HG03378 (cell line): Measurements from ENCODE around the gene CDCA3.

ENCODE experiments used
- ATAC-seq: cut with Tn5 transposase; IDR thresholded peaks from one replicate; pipeline ENCODE4 v1.9.1; 2021; ENCODE audit warnings: mild to moderate bottlenecking, moderate library complexity; ENCODE audit not compliant: unreplicated experiment

Gene CDCA3

DNA sequence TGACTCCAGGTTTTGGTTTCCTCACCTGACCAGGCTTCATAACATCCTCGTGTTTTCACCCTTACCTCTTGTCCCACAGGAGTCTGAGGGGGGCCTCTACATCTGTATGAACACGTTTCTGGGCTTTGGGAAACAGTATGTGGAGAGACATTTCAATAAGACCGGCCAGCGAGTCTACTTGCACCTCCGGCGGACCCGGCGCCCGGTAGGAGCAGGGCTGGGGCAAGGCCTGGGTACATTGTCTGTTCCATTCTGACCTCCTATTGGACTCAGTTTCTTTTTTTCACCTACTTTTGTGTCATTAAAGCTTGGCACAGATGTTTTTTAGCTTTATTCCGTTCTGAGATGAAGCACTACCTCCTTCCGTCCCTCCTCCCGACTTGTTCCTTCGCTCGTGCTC lies 4.2 kb upstream of the CDCA3 start:
- no peak for ATAC-seq

DNA sequence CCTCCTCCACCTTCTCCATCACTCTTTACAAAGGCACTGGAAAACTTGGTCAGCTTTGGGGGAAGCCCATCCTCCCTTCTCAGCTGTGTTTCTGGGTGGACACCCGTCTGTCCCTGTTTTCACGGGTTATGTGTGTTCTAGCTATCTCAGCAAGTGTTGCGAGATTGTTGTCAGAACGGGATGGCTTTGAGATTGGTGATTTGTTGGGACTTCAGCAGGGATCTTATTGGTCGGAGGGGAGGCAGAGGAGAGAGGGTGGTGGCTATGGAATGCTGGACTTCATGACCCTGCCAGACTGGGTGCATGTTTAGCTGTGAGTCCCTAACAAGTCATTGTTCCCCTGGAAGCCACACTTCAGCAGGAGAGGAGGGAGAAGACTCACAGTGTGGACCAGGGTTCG lies 3.0 kb upstream of the CDCA3 start:
- no peak for ATAC-seq

DNA sequence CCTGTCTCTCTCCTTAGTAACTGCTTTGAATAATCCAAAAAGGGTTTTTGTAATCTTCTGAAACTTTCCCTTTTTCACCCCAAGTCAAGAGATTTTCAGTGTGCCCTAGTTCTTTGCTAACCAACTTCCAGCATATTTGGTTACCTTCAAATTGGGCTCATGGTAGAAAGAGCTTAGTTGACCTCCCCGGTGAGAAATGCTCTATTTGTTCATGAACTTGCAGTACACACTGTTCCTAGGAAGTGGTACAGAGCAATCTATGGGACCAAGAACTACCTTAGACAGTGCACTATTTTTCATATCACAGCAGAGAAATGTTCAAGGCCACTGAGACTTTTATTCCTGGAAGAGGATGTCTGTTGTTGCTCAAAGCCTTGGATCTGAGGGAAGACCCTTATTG lies 2.5 kb upstream of the CDCA3 start:
- ATAC-seq, result no peak

GRCh38 chr12:6852651-6853354 lies 1.7 kb upstream of the CDCA3 start:
- no peak for ATAC-seq

DNA sequence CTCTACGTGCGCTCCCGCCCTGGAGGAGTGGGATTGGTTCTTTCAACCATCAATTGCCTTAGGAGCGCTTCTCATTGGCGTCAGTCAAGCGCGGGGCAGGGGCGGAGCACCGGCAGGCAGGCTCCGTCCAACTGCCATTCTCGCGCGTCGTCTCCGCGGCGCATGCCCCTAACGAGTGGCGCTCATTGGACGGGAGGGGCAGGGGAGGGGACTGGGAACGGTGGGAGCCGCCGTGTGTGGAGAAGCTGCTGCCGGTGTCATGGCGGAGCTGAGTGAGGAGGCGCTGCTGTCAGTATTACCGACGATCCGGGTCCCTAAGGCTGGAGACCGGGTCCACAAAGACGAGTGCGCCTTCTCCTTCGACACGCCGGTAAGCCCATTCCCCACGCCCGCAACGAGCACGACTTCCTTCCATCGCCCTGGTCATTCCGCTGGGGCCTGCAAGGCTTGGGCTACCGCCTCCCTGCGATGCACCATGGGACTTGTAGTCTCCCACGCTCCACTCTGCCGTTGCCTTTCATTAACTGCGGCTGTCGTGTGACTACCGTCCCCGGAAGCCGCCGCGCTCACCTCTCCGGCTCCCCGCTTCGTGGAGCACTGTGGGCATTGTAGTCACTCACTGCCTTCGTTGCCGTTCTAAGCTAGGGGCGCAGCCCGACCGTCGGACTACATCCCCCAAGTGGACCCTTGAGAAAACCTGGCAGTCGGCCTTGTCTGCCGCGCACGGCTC lies 1.0 kb upstream of the CDCA3 start, which contains the start of gene USP5:
USP5 (plus strand) TSS at position 230 of the 730 bp plus-strand sequence; CDS start at position 260, 30 bp downstream.
- ATAC-seq, result peak; percentile 79

DNA sequence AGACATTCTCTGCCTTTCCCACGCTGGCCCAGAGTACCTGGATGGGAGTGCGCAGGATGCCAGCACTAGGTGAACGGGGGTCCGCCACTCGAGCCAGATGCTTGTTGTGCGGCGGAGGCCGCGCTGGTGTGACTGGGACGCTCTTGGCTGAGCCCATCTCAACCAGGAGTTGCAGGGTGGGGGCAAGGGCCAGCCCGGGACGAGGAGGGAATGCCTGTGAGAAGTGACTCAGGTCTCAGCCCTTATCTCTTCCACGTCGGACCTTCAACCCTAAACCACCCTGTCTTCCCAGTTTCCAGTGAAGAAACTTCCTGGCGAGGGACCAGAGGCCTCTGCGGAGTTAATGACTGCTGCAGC lies 312 bp downstream of the CDCA3 start:
- ATAC-seq, result no peak

DNA sequence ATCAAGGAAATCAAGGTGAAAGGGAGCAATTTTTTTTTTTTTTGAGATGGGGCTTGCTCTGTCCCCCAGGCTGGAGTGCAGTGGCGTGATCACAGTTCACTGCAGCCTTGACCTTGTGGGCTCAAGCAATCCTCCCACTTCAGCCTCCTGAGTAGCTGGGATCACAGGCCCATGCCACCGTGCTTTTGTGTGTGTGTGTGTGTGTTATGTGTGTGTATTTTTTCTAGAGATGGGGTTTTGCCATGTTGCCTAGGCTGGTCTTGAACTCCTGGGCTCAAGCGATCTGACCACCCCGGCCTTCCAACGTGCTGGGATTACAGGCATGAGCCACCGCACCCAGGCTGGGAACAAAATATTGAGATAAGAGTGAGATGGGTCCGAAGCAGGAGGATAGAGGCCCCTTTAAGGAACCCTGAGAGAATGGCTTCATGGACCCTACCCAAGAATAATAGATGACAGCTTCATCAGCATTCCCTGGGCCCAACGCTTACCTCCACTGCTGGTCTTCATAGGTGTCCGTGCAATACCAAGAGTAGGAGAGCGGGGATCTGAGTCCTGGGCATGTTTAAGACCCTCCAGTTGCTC lies 1.0 kb downstream of the CDCA3 start:
- no peak for ATAC-seq

GRCh38 chr12:6849427-6849826 lies 1.7 kb downstream of the CDCA3 start:
- ATAC-seq, result no peak

- no peak for ATAC-seq
These were observed 3.4 kb downstream of the CDCA3 start for GRCh38 chr12:6847676-6848075.

DNA sequence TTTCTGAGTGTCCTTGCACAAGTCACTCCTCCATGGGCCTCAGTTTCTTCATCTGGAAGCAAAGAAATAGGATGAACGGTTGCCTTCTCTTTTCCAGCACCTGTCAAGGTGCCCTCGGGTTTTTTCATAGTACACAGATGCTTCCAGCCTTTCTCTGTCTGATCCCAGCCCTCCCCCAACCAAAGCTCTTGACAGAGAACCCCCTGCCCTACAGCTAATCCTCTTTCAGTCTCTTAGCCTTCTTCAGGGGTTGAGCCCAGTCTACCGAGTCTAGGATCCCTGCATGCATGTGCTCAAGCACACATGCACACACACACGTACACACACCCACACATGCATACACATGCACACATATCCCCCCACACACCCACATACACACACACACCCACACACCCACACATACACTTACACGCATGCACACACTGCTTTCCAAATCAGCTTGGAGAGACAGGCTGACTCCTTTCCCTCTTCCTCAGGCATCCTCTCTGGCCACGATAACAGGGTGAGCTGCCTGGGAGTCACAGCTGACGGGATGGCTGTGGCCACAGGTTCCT lies 4.7 kb downstream of the CDCA3 start:
- ATAC-seq, result no peak

DNA sequence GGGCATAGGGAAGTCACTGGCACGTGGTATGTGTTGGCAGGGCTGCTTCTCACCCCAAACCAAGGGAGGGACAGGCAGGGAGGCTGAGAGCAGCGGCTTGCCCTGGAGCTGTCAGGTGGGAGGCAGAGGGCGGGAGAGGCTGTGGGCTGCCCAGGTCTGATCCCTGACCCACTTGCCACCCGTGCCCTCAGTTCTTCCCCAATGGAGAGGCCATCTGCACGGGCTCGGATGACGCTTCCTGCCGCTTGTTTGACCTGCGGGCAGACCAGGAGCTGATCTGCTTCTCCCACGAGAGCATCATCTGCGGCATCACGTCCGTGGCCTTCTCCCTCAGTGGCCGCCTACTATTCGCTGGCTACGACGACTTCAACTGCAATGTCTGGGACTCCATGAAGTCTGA lies 5.7 kb downstream of the CDCA3 start:
- ATAC-seq, result no peak

DNA sequence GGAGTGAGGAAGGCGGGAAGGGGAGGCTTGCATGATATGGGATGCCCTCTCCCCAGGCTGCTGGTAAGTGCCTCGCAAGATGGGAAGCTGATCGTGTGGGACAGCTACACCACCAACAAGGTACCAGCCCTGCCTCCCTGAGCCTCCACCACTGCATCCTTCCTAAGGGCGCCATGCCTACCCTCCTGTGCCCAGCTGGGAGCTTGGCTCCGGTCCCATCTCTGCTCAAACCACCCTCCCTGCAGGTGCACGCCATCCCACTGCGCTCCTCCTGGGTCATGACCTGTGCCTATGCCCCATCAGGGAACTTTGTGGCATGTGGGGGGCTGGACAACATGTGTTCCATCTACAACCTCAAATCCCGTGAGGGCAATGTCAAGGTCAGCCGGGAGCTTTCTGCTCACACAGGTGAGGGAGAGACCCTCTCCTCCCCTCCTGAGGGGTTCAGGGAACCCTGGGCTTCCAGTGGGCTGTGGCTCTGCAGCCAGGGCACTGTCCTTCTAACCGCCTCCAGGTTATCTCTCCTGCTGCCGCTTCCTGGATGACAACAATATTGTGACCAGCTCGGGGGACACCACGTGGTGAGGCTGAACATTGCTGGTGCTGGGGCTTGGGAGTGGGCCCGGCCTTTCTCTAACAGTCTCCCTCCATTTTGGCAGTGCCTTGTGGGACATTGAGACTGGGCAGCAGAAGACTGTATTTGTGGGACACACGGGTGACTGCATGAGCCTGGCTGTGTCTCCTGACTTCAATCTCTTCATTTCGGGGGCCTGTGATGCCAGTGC lies 7.8 kb downstream of the CDCA3 start:
- no peak for ATAC-seq

DNA sequence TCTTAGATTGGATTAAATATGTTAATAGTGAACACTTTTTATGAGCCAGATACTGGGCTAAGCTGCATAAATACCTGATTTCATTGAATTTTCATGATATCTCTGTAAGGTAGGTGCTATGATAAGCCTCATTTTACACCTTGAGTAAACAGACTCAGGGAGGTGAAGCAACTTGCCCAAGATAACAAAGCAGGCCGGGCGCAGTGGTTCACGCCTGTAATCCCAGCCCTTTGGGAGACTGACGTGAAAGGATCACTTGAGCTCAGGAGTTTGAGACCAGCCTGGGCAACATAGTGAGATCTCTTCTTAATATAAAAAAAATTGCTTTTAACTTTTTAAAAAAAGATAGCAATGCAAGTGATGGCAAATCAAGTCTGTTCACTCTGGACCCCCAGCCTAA lies 9.0 kb downstream of the CDCA3 start:
- no peak for ATAC-seq

GRCh38 chr12:6840761-6841515 lies 10.1 kb downstream of the CDCA3 start, which contains the start of gene GNB3:
GNB3 (plus strand) TSS chr12:6840925; CDS start chr12:6841288, 363 bp downstream.
- no peak for ATAC-seq

DNA sequence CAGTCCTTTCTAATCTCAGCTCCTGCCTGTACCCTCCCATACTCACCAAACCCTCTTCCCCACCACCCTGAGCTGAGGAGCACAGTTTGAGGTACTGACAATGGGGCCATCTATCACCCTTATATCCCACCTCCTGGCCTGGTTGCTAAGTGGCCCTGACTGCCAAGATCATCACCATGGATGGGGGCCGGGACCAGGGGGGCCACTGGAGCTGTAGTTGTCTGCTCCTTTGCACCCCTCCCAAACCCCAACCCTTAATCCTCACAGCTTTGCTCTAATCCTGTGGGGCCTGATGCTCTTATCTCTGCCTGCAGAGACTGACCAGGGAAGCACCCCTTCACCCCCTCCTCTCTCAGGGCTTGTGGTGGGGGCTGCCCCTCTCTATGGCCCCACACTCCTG lies 10.8 kb downstream of the CDCA3 start:
- no peak for ATAC-seq

GRCh38 chr12:6839482-6840201 lies 11.4 kb downstream of the CDCA3 start:
- ATAC-seq, result no peak

- ATAC-seq, result no peak
These were observed 12.2 kb downstream of the CDCA3 start for GRCh38 chr12:6838854-6839253.

GRCh38 chr12:6837370-6838060 lies 13.6 kb downstream of the CDCA3 start:
- no peak for ATAC-seq

GRCh38 chr12:6836851-6837250 lies 14.2 kb downstream of the CDCA3 start:
- no peak for ATAC-seq
